Measurements from ENCODE around the gene KLC3.
"Not testable (repeated sequence)": the region's sequence is repeated elsewhere in the genome, so short reads cannot be mapped to it uniquely, and the experiment has no call there.

KLC3 gene

DNA sequence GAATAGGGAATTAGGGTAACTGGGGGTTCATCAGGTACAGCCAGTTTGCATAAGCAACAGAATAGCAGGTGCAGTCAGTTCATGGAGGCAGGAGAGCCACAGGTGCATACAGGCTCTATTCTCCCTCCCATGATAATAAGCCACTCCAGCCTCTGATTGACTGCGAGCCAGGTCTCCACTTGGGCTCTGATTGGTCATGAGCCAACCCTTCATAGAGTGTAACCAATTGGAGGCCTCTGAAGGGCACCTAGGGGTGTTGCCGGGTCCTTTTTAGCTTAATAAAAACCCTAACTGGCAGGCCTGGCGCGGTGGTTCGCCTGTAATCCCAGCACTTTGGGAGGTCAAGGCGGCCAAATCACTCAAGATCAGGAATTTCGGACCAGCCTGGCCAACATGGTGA is 9.1 kb upstream of the KLC3 start:
- no peaks in the 10 kb centered on the region for H3K9me3 ChIP-seq (ENCODE audit: control insufficient read depth, low read length)
- no peaks in the 10 kb centered on the region for H3K36me3 ChIP-seq (ENCODE audit: control insufficient read depth, insufficient read depth, low read length)
- H3K4me3 ChIP-seq (ENCODE audit: insufficient read depth, low read depth, low read length, poor library complexity, severe bottlenecking) = no peak overlapping the region
- no peaks in the 10 kb centered on the region for H3K27me3 ChIP-seq (replicated peaks; ENCODE audit: control insufficient read depth, insufficient read depth, low read length, poor library complexity, severe bottlenecking)
- no peak overlapping the region for H3K27ac ChIP-seq (ENCODE audit: insufficient read depth, low read length, poor library complexity, severe bottlenecking)
- no peak for DNase-seq
- no peaks in the 10 kb centered on the region for H3K4me1 ChIP-seq (ENCODE audit: control insufficient read depth, insufficient read depth, low read length, poor library complexity, severe bottlenecking)

DNA sequence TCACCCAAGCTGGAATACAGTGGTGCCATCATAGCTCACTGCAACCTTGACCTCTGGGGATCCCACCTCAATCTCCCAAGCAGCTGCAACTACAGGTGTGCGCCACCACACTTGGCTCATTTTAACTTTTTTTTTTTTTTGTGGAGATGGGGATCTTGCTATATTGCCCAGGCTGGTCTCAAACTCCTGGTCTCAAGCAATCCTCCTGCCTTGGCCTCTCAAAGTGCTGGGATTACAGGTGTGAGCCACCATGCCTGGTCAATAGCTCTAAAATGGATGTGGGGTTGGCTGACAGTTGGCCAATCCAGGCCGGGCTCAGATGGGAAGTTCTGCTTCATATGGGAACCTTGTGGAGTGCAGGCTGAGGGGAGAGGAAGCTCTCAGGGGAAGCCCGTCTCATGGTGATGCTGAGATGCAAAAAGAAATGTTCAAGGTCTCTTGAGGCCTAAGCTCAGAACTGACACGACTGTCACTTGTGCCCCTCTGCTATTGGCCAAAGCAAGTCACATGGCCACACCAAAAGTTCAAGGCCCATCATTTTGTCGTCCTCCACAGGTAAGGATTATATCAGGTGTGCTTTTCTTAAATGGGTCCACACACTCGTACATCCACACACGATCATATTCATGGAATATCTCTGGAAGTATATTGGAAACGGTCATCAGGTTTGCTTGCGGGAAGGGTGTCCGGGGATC is 6.8 kb upstream of the KLC3 start:
- Histone ChIP-seq H3K4me3 (ENCODE audit: insufficient read depth, low read depth, low read length, poor library complexity, severe bottlenecking) (no peak overlapping the region), H3K9me3 (ENCODE audit: control insufficient read depth, low read length) (no peaks in the 10 kb centered on the region), H3K4me1 (ENCODE audit: control insufficient read depth, insufficient read depth, low read length, poor library complexity, severe bottlenecking) (no peaks in the 10 kb centered on the region), H3K36me3 (ENCODE audit: control insufficient read depth, insufficient read depth, low read length) (no peaks in the 10 kb centered on the region), H3K27me3 (replicated peaks; ENCODE audit: control insufficient read depth, insufficient read depth, low read length, poor library complexity, severe bottlenecking) (no peaks in the 10 kb centered on the region), H3K27ac (ENCODE audit: insufficient read depth, low read length, poor library complexity, severe bottlenecking) (no peak overlapping the region)
- DNase-seq = no peak

DNA sequence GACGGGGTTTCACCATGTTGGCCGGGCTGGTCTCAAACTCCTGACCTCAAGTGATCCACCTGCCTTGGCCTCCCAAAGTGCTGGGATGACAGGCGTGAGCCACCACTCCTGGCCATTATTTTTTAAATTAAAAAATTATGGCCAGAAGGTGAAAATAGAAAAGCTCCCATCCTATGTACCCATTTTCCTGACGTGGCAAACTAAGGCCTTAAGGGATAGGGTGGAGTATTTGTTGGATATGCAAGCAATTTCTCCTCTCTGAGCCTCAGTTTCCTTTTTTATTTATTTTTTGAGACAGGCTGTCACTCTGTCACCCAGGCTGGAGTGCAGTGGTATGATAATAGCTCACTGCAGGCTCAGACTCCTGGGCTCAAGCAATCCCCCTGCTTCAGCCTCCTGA is 5.7 kb upstream of the KLC3 start:
- not testable (repeated sequence) for H3K9me3 ChIP-seq (ENCODE audit: control insufficient read depth, low read length); DNase-seq; H3K4me1 ChIP-seq (ENCODE audit: control insufficient read depth, insufficient read depth, low read length, poor library complexity, severe bottlenecking); H3K27me3 ChIP-seq (replicated peaks; ENCODE audit: control insufficient read depth, insufficient read depth, low read length, poor library complexity, severe bottlenecking); H3K4me3 ChIP-seq (ENCODE audit: insufficient read depth, low read depth, low read length, poor library complexity, severe bottlenecking); H3K36me3 ChIP-seq (ENCODE audit: control insufficient read depth, insufficient read depth, low read length); H3K27ac ChIP-seq (ENCODE audit: insufficient read depth, low read length, poor library complexity, severe bottlenecking)

DNA sequence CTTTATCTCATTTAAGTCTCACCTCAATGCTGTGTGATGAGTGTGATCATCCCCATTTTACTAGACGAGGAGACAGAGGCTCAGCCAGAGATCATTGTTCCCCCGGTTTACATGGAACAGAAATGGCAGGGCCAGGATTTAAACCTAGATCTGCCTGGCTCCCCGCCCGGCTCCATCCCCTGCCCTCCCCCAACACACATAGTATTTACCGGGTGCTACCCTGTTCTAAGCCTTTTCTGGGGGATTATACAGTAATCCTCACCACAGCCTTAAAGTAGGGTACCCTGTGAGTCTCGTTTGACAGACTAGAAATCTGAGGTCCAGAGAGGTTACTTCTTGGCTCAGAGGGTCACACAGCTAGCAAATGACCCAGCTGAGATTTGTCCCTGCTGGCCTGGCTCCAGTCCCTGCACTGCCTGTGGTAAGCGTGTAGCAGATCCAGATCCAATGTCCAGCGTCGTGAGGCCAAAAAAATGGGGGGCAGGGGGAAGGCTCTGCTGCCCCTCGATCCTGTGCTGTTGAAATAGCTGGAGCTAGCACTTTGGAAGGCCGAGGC is 3.8 kb upstream of the KLC3 start:
- Histone ChIP-seq H3K27me3 (replicated peaks; ENCODE audit: control insufficient read depth, insufficient read depth, low read length, poor library complexity, severe bottlenecking) (peaks cover 15% of the 10 kb centered on the region), H3K27ac (ENCODE audit: insufficient read depth, low read length, poor library complexity, severe bottlenecking) (no peak overlapping the region), H3K36me3 (ENCODE audit: control insufficient read depth, insufficient read depth, low read length) (no peaks in the 10 kb centered on the region), H3K4me1 (ENCODE audit: control insufficient read depth, insufficient read depth, low read length, poor library complexity, severe bottlenecking) (peaks cover 7% of the 10 kb centered on the region), H3K9me3 (ENCODE audit: control insufficient read depth, low read length) (no peaks in the 10 kb centered on the region), H3K4me3 (ENCODE audit: insufficient read depth, low read depth, low read length, poor library complexity, severe bottlenecking) (no peak overlapping the region)
- DNase-seq = no peak

DNA sequence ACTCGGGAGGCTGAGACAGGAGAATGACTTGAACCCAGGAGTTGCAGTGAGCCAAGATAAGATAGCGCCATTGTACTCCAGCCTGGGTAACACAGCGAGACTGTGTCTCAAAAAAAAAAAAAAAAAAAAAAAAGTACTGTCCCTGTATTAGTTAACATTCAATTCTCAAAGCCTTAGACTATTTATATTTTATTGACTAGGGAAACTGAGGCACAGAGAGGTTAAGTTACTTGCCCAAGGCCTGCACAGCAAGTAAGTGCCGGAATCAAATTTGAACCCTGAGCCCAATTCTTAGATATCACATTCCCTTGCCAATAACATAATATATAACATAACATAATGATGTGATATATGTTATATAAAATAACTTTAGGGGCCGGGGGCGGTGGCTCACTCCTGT is 921 bp upstream of the KLC3 start:
- no peaks in the 10 kb centered on the region for H3K9me3 ChIP-seq (ENCODE audit: control insufficient read depth, low read length)
- H3K4me3 ChIP-seq (ENCODE audit: insufficient read depth, low read depth, low read length, poor library complexity, severe bottlenecking) = no peak overlapping the region
- no peaks in the 10 kb centered on the region for H3K36me3 ChIP-seq (ENCODE audit: control insufficient read depth, insufficient read depth, low read length)
- DNase-seq = no peak
- H3K27me3 ChIP-seq (replicated peaks; ENCODE audit: control insufficient read depth, insufficient read depth, low read length, poor library complexity, severe bottlenecking) = peaks cover 18% of the 10 kb centered on the region
- peaks cover 7% of the 10 kb centered on the region for H3K4me1 ChIP-seq (ENCODE audit: control insufficient read depth, insufficient read depth, low read length, poor library complexity, severe bottlenecking)
- H3K27ac ChIP-seq (ENCODE audit: insufficient read depth, low read length, poor library complexity, severe bottlenecking) = no peak overlapping the region

DNA sequence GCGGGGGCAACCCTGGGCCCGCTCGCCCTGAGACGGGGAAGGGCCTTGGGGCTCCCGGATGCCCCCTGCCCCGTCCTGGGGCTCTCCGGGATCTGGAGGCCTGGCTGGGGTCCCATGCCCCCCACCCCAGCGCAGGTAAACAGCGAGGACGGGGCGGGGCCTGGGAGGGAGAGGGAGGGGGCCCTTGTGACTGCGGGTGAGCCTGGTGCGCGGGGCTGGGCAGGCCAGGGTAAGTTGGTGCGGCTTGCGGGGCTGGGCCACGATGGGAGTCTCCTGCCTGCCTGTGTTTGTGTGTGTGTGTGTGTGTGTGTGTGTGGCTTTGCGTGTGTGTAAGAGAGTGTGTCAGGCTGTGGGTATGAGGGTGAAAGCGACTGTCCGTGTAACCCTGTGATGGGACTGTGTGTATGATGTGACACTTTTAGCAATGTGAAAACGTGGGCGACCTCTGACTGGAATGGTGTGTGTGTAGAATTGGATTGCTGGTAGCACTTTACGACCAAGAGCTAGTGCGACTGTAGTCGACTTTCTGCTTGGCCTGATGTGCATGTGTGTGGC is 426 bp downstream of the KLC3 start:
- Histone ChIP-seq H3K9me3 (ENCODE audit: control insufficient read depth, low read length) (no peaks in the 10 kb centered on the region), H3K27ac (ENCODE audit: insufficient read depth, low read length, poor library complexity, severe bottlenecking) (no peak overlapping the region), H3K36me3 (ENCODE audit: control insufficient read depth, insufficient read depth, low read length) (no peaks in the 10 kb centered on the region), H3K27me3 (replicated peaks; ENCODE audit: control insufficient read depth, insufficient read depth, low read length, poor library complexity, severe bottlenecking) (peaks cover 18% of the 10 kb centered on the region), H3K4me3 (ENCODE audit: insufficient read depth, low read depth, low read length, poor library complexity, severe bottlenecking) (no peak overlapping the region), H3K4me1 (ENCODE audit: control insufficient read depth, insufficient read depth, low read length, poor library complexity, severe bottlenecking) (peaks cover 7% of the 10 kb centered on the region)
- DNase-seq = no peak

DNA sequence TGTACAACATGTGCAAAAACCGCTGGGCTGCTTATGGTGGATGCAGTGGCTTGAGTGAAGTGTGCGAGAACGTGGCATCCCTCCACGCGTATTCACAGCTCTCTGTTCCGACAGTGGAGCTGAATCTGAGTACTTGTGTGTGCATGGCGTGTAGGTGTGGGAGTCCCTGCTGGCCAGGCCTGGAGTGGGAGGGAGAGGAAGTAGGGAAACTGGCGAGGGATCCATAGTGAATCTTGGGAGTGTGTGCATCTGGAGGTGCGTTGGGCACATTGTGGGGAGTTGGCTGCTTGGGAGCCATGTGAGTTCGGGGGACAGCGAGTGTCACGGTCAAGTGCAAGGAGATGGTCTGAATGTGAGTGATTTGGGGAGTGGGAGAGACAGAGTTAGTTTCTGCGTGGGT is 2.4 kb downstream of the KLC3 start:
- H3K4me1 ChIP-seq (ENCODE audit: control insufficient read depth, insufficient read depth, low read length, poor library complexity, severe bottlenecking) = peaks cover 7% of the 10 kb centered on the region
- H3K27ac ChIP-seq (ENCODE audit: insufficient read depth, low read length, poor library complexity, severe bottlenecking) = no peak overlapping the region
- H3K4me3 ChIP-seq (ENCODE audit: insufficient read depth, low read depth, low read length, poor library complexity, severe bottlenecking) = no peak overlapping the region
- DNase-seq = no peak
- no peaks in the 10 kb centered on the region for H3K9me3 ChIP-seq (ENCODE audit: control insufficient read depth, low read length)
- H3K36me3 ChIP-seq (ENCODE audit: control insufficient read depth, insufficient read depth, low read length) = no peaks in the 10 kb centered on the region
- peaks cover 24% of the 10 kb centered on the region for H3K27me3 ChIP-seq (replicated peaks; ENCODE audit: control insufficient read depth, insufficient read depth, low read length, poor library complexity, severe bottlenecking)

DNA sequence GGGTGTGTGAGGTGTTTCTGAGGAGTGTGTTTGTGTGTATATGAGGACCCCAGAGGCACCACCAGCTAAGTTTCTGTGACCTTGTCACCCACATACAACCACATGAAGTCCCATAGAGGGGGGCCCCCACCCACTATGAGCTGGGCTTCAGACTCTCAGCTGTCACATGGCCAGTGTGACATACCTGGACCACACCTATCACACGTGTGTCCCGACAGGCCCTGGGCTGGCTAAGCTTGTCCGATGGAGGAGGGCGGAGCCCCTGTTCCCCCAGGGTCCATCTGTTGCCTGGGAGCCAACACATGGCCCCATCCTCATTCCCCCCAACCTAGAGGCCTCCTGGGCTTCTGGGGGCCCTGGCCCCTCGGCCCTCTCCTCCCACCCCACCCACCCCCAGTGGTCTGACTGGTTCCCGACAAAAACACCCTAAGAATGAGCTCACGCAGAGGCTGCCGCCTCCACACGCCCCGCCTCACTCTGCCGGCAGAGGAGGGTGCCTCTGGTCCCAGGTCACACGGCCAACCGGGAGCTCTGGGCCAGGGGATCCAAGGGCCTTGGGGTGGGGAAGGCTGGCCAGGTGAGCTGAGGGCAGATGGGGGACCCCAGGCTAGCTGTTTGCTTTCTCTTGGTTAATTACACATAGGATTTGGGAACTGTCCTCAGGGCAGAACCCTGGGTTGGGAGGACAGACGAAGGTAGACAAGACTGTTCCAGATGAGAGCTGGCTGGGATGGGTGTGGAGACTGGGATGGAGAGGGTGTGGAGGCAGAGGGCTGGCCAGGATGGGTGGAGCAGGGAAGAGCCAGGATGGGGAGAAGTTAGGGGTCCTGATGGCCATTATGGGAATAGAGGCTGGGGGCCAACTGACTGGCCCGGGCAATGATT is 4.3 kb downstream of the KLC3 start:
- no peaks in the 10 kb centered on the region for H3K36me3 ChIP-seq (ENCODE audit: control insufficient read depth, insufficient read depth, low read length)
- peaks cover 24% of the 10 kb centered on the region for H3K27me3 ChIP-seq (replicated peaks; ENCODE audit: control insufficient read depth, insufficient read depth, low read length, poor library complexity, severe bottlenecking)
- no peaks in the 10 kb centered on the region for H3K9me3 ChIP-seq (ENCODE audit: control insufficient read depth, low read length)
- DNase-seq = no peak
- H3K4me3 ChIP-seq (ENCODE audit: insufficient read depth, low read depth, low read length, poor library complexity, severe bottlenecking) = no peak overlapping the region
- H3K4me1 ChIP-seq (ENCODE audit: control insufficient read depth, insufficient read depth, low read length, poor library complexity, severe bottlenecking) = peaks cover 7% of the 10 kb centered on the region
- H3K27ac ChIP-seq (ENCODE audit: insufficient read depth, low read length, poor library complexity, severe bottlenecking) = no peak overlapping the region

DNA sequence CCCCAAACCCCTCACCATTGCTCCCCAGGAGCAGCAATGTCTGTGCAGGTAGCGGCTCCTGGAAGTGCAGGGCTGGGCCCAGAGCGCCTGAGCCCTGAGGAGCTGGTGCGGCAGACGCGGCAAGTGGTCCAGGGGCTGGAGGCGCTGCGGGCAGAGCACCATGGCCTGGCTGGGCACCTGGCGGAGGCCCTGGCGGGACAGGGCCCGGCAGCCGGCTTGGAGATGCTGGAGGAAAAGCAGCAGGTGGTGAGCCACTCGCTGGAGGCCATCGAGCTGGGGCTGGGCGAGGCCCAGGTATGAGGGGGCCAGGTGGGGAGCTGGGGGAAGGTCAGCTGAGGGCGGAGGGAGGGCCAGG is 4.9 kb downstream of the KLC3 start:
- no peaks in the 10 kb centered on the region for H3K36me3 ChIP-seq (ENCODE audit: control insufficient read depth, insufficient read depth, low read length)
- no peaks in the 10 kb centered on the region for H3K9me3 ChIP-seq (ENCODE audit: control insufficient read depth, low read length)
- peaks cover 4% of the 10 kb centered on the region for H3K4me1 ChIP-seq (ENCODE audit: control insufficient read depth, insufficient read depth, low read length, poor library complexity, severe bottlenecking)
- DNase-seq = no peak
- H3K27ac ChIP-seq (ENCODE audit: insufficient read depth, low read length, poor library complexity, severe bottlenecking) = no peak overlapping the region
- H3K27me3 ChIP-seq (replicated peaks; ENCODE audit: control insufficient read depth, insufficient read depth, low read length, poor library complexity, severe bottlenecking) = peaks cover 19% of the 10 kb centered on the region
- no peak overlapping the region for H3K4me3 ChIP-seq (ENCODE audit: insufficient read depth, low read depth, low read length, poor library complexity, severe bottlenecking)

DNA sequence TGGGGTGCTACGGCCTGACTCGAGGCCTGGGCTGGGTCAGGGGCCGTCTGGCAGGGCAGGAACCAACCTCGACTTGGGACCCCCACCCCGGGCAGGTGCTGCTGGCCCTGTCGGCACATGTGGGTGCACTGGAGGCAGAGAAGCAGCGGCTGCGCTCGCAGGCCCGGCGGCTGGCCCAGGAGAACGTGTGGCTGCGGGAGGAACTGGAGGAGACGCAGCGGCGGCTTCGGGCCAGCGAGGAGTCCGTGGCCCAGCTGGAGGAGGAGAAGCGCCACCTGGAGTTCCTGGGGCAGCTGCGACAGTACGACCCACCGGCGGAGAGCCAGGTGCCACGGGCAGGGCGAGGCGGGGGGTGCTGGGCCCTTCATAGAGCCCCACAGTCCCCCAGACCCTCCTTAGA is 5.9 kb downstream of the KLC3 start:
- Histone ChIP-seq H3K4me3 (ENCODE audit: insufficient read depth, low read depth, low read length, poor library complexity, severe bottlenecking) (no peak overlapping the region), H3K9me3 (ENCODE audit: control insufficient read depth, low read length) (no peaks in the 10 kb centered on the region), H3K4me1 (ENCODE audit: control insufficient read depth, insufficient read depth, low read length, poor library complexity, severe bottlenecking) (no peaks in the 10 kb centered on the region), H3K27ac (ENCODE audit: insufficient read depth, low read length, poor library complexity, severe bottlenecking) (no peak overlapping the region), H3K27me3 (replicated peaks; ENCODE audit: control insufficient read depth, insufficient read depth, low read length, poor library complexity, severe bottlenecking) (peaks cover 11% of the 10 kb centered on the region), H3K36me3 (ENCODE audit: control insufficient read depth, insufficient read depth, low read length) (no peaks in the 10 kb centered on the region)
- no peak for DNase-seq

All from effector memory CD4-positive, alpha-beta T cell (primary cell).